GM23248 (cell line): ENCODE results near the gene FPGT.

Experiments used
- EZH2 ChIP-seq: fragments of 200-600 bp; sonication (generic); IDR thresholded peaks from 2 replicates; pipeline ENCODE4 v1.6.1; 2018; ENCODE audit warnings: antibody characterized with exemption, mild to moderate bottlenecking; ENCODE audit not compliant: insufficient read depth, poor library complexity, severe bottlenecking
- EZH2phosphoT487 ChIP-seq: fragments of 200-600 bp; sonication (generic); IDR thresholded peaks from 2 replicates; pipeline ENCODE4 v1.6.1; 2018; ENCODE audit warnings: antibody characterized with exemption, moderate library complexity, mild to moderate bottlenecking, low read depth; ENCODE audit not compliant: insufficient read depth

DNA sequence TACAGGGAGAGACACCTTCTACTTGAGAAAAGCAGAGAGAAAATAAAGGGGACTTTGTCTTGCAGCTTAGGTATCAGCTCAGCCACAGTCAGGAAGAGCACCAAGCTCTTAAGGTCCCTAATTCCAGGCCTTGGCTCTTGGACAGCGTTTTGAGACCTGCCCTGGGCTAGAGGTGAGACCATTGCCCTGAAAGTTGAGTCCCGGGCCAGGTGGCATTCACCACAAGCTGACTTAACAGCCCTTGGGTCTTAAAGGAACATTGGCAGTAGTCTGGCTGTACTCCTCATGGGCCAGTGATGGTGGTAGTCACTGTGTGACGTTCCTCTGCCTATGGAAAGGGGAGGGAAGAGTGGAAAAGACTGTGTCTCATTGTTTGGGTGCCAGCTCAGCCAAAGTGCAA is 25.4 kb downstream of the FPGT start:
- TF ChIP-seq EZH2 = no peak
- no peak for TF ChIP-seq EZH2phosphoT487
